SIG-M5 treated with dmso at 0.1 percent for 504 hours (cell line): ENCODE data around the gene PSMD2.

ENCODE experiments used
- DNase-seq: peaks from one replicate; lab custom pipeline; 2025; ENCODE audit not compliant: unreplicated experiment; lab: John Stamatoyannopoulos, UW

Gene PSMD2

GRCh38 chr3:184277366-184277765 lies 21.7 kb upstream of the PSMD2 start:
- DNase-seq = peak; percentile 28

- no peak for DNase-seq
Measured at GRCh38 chr3:184282941-184283340, 16.1 kb upstream of the PSMD2 start.

GRCh38 chr3:184283681-184284080 lies 15.4 kb upstream of the PSMD2 start:
- no peak for DNase-seq

DNA sequence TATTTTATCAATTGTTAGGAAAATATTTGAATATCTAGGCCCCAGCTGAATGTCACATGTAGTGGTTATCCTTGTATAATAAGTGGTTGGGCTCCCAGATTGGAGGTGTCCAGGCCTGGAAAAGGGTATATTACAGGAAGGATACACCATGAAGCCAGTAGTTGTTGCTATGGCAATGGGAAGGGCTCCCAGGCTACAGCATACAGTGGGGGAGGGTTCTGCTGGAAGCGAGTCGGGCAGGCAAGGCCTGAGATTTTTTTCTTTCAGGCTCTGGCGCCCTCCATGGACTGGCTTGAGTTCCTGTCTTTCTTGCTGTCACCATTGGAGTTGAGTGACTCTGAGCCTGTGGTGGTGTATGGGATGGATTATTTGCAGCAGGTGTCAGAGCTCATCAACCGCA lies 14.3 kb upstream of the PSMD2 start:
- peak; percentile 62 for DNase-seq

- peak; percentile 67 for DNase-seq
Measured at GRCh38 chr3:184289426-184289938, 9.6 kb upstream of the PSMD2 start.

- no peak for DNase-seq
Measured at GRCh38 chr3:184290331-184290730, 8.7 kb upstream of the PSMD2 start.

GRCh38 chr3:184291044-184291737 lies 7.8 kb upstream of the PSMD2 start:
- no peak for DNase-seq

DNA sequence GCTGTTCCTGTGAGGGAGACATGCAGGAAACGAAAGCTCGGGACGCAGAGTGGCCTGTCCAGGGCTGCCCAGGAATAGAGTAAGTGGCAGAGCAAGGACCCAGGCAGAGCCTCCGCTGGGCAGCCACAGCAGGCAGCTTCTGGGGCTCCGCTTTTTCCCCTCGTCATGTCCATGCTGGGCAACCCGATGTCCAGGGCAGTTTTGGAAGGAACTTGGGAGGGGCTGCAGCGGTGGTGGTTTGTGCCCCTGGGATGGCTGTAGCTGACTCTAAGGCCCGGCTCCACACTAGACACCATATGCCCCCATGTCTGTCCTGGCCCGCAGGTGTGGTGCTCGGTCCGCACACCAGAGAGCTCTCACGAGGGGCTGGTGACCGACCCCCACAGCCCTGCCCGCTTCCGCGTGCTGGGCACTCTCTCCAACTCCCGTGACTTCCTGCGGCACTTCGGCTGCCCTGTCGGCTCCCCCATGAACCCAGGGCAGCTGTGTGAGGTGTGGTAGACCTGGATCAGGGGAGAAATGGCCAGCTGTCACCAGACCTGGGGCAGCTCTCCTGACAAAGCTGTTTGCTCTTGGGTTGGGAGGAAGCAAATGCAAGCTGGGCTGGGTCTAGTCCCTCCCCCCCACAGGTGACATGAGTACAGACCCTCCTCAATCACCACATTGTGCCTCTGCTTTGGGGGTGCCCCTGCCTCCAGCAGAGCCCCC lies 7.1 kb upstream of the PSMD2 start:
- no peak for DNase-seq

DNA sequence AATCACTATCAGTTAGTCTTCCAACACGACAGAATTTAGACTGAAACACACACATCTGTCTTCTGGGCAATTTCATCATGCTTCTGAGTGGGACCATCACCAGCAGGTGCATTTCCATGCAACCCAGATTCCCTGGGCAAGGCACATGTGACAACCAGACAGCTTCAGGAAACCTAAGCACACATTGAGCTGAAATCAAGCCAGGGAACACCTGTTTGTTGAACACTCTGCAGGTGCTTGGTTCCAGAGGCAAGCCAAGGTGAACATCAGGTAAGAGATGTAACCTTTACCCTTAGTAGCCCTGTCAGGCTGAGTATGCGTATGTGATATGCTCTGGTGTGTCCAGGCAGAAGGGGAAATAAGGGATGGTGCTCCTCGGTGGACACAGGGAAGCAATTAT lies 3.3 kb upstream of the PSMD2 start:
- no peak for DNase-seq

DNA sequence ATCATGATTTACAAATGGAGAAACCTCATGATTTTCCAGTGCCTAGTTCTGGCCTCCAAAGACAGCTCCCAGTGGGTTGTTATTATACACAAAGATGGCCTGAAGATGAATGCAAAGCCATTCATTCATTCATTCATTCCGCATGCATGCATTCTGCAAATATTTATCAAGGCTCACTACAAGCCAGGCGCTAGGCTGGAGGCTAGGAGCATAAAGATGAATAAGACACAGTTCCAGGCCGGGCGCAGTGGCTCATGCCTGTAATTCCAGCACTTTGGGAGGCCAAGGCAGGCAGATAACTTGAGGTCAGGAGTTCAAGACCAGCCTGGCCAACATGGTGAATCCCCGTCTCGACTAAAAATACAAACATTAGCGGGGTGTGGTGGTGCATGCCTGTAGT lies 2.4 kb upstream of the PSMD2 start:
- no peak for DNase-seq

DNA sequence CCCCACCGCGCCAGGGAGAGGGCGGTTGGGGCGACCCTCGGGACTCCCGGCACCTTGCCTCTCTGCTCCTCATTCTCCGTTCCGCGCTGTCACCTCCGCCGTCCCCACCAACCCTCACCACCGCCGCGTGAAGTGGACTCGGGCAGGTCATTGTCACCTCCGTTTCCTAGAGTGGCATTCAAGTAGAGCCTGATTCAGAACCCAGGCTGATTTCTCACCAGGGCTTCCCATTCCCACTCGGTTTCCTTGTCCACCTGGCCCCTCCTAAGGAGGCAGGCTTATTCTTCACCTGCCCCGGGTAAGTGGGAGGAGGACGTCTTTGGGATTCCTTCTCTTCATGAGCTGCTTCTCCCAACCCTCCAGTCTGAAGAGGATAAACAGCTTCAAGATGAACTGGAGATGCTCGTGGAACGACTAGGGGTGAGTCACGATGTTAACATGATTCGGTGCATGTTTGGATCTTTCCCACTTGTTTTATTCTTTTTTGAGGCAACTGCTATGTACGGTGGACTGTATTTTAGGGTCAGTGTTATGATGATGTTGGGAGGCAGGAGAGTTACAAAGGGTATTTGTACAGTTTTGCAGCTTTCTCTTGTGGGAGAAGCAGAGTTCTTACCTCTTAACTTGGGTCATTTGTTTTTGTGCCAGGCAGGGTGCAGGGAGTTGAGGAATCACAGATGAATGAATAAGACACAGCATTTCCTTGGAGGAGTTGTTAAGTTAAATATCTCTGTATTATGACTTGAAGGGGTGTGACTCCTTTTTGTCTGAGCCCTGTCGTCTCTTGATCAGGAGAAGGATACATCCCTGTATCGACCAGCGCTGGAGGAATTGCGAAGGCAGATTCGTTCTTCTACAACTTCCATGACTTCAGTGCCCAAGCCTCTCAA lies 692 bp downstream of the PSMD2 start:
- DNase-seq = peak; percentile 36

GRCh38 chr3:184300378-184300720 lies 1.3 kb downstream of the PSMD2 start:
- no peak for DNase-seq

DNA sequence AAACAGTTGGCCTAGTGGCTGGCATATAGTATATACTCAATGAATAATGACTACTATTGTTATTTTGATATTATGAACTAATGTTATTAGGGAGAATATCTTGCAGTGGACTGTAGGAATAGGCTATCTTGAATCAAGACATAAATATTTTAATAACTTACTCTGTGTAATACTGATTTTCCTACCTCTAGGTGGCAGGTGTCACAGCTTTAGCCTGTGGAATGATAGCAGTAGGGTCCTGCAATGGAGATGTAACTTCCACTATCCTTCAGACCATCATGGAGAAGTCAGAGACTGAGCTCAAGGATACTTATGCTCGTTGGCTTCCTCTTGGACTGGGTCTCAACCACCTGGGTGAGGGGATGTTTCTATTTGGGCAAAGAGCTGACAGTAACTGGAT lies 6.5 kb downstream of the PSMD2 start:
- DNase-seq = peak; percentile 32

DNA sequence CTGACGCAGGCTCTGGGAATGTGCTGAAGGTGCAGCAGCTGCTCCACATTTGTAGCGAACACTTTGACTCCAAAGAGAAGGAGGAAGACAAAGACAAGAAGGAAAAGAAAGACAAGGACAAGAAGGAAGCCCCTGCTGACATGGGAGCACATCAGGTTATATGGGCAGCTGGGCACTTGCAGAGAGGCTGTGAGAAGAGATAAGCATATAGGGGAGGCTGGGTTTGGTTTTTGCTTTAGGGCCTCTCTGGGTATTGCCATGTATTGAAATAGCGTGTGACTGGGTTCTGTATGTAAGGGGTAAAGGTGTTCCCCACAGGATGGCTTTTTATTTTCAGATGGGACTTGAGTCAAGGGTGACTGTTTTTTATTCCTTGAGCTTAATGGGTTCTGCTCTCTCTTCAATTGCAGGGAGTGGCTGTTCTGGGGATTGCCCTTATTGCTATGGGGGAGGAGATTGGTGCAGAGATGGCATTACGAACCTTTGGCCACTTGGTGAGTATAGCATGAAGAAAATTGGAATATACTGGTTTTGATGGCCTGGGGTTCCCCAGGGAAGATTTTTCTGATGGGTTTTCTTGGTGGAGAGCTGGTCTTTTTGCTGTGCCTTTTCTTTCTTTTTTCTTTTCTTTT lies 7.4 kb downstream of the PSMD2 start:
- DNase-seq = no peak

DNA sequence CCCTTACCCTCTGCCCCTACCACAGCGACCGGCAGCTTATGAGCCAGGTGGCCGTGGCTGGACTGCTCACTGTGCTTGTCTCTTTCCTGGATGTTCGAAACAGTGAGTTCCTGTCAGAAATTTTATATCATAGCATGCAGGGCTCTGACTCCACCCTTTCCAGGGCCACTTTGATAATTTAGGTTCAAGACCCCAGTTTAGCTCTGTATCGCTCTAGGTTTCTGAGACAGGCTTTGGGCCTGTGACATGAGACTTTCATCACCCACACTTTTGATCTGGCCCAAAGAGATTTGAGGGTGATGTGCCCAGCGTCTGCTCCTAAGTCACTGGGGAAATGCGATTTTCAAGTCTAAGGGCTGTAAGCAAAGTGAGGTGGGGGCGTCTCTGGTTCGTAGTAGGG lies 8.9 kb downstream of the PSMD2 start:
- no peak for DNase-seq

DNA sequence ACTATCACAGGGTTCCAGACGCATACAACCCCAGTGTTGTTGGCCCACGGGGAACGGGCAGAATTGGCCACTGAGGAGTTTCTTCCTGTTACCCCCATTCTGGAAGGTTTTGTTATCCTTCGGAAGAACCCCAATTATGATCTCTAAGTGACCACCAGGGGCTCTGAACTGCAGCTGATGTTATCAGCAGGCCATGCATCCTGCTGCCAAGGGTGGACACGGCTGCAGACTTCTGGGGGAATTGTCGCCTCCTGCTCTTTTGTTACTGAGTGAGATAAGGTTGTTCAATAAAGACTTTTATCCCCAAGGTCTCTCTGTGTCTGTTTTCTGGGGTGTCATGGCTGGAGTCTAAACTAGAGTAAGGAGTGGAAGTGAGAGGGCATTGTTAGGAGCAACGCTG lies 9.7 kb downstream of the PSMD2 start:
- no peak for DNase-seq

DNA sequence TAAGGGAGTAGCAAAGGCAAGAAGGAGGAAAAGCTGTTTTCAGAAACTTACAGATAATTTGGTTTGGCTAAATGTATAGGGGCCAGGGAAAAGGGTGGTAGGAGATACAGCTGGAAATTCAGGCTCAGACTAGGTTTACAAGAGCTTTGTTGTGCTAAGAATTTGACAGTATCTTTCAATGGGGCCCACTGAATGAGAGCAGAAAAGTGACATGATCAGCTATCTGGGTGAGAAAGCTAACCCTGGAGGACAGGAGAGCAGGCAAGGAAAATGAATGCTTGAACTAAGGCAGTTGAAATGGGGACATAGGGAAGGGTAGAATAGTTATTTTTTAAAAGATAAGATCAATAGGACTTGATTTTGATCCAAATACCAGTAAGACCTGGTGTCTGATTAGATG lies 12.6 kb downstream of the PSMD2 start:
- DNase-seq = no peak

DNA sequence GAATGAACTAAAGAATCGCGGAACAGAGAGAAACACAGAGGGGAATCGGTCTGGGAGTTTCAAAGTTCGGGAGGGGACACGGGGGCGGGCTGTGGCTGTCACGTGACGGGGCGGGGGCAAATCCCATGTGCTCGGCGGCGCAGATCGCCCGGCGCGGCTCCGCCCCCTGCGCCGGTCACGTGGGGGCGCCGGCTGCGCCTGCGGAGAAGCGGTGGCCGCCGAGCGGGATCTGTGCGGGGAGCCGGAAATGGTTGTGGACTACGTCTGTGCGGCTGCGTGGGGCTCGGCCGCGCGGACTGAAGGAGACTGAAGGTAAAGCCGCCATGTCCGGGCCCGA lies 15.3 kb downstream of the PSMD2 start, which contains the start of gene EIF4G1:
TSS of gene EIF4G1 (plus strand) at position 244 of the 337 bp plus-strand sequence. CDS start 1,191 bp downstream, outside the sequence.
- peak; percentile 93 for DNase-seq

DNA sequence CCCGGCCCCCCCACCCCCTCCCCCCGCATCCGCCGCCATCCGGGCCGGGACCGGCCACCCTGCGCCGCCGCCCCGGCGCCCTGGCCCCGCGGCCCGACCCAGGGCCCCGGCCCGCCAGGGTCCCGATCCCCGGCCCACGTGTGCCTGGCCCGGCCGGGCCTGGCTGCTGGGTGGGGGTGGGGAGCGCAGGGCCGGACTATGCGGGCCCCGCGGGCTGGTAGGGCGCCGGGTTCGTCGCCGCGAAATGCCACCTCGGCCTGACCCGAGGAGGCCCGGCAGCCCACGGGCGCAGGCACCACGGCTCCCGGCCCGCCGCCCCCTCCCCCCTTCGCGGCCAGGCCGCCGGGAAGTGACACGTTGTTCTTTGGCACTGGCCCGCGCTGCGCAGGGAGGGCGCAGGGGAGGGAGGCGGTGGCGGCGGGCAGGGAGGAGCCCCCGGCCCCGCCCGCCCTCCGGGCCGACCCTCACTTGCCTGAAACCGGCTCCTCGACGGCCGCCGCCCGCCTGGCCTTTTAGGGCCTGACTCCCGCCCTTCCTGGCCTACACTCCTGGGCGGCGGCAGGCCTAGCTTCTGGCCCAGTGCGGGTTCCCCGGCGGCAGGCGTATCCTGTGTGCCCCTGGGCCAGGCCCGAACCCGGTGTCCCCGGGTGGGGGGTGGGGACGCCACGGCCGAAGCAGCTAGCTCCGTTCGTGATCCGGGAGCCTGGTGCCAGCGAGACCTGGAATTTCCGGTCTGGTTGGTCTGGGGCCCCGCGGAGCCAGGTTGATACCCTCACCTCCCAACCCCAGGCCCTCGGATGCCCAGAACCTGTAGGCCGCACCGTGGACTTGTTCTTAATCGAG lies 15.9 kb downstream of the PSMD2 start:
- DNase-seq = peak; percentile 19

DNA sequence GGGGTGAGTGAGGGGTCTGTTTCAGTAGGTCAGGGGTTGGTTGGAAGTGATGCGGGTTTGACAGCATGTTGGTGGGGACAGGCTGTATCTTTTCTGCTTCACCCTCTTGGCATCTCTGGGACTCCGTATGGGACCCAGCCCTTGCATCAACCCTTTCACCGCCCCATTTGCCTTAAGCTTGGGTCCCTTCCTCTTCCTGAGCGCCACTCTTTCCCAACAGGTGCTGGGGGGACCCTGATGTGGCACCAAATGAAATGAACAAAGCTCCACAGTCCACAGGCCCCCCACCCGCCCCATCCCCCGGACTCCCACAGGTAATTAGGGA lies 16.5 kb downstream of the PSMD2 start:
- DNase-seq = peak; percentile 47
